GM18861 (cell line): ENCODE measurements around the gene FN1.
A peak's percentile ranks its signal among the peaks of the same experiment; 100 is the strongest.
"Not testable (repeated sequence)": the region's sequence is repeated elsewhere in the genome, so short reads cannot be mapped to it uniquely, and the experiment has no call there.

Experiments
- ATAC-seq: cut with Tn5 transposase; IDR thresholded peaks from one replicate; pipeline ENCODE4 v1.9.1; 2021; ENCODE audit not compliant: unreplicated experiment

The FN1 gene

GRCh38 chr2:215356334-215356947, 79.4 kb downstream of the FN1 start:
- no peak for ATAC-seq

GRCh38 chr2:215355801-215356200, 80.1 kb downstream of the FN1 start:
- ATAC-seq: no peak

- ATAC-seq: no peak
Observed at GRCh38 chr2:215354771-215355695, 80.8 kb downstream of the FN1 start.

GRCh38 chr2:215352602-215353001, 83.3 kb downstream of the FN1 start:
- no peak for ATAC-seq

- ATAC-seq: no peak
Observed at GRCh38 chr2:215347878-215348277, 88.0 kb downstream of the FN1 start.

- ATAC-seq: no peak
Observed at GRCh38 chr2:215338883-215339679, 96.8 kb downstream of the FN1 start.

GRCh38 chr2:215332872-215333595, 102.8 kb downstream of the FN1 start:
- peak; percentile 89 for ATAC-seq

GRCh38 chr2:215328066-215328465, 107.8 kb downstream of the FN1 start:
- no peak for ATAC-seq

- no peak for ATAC-seq
Observed at GRCh38 chr2:215324811-215325210, 111.1 kb downstream of the FN1 start.

GRCh38 chr2:215320679-215321078, 115.2 kb downstream of the FN1 start:
- ATAC-seq: no peak

- ATAC-seq: no peak
Observed at GRCh38 chr2:215320102-215320501, 115.8 kb downstream of the FN1 start.

- ATAC-seq: no peak
Observed at GRCh38 chr2:215319500-215319899, 116.4 kb downstream of the FN1 start.

GRCh38 chr2:215316336-215316735, 119.5 kb downstream of the FN1 start:
- no peak for ATAC-seq

GRCh38 chr2:215315301-215315700, 120.6 kb downstream of the FN1 start:
- ATAC-seq: no peak

- no peak for ATAC-seq
Observed at GRCh38 chr2:215314896-215315295, 121.0 kb downstream of the FN1 start.

- ATAC-seq: no peak
Observed at GRCh38 chr2:215313255-215313613, 122.6 kb downstream of the FN1 start.

GRCh38 chr2:215311625-215312396, 124.1 kb downstream of the FN1 start, which contains the start of gene ATIC:
TSS of gene ATIC (plus strand) at chr2:215312059. CDS start at chr2:215312143, 84 bp downstream.
- ATAC-seq: peak; percentile 98

GRCh38 chr2:215311259-215311624, 124.6 kb downstream of the FN1 start:
- not testable (repeated sequence) for ATAC-seq
